Type B pancreatic cell (in vitro differentiated cells): ENCODE results near the gene NIN. TPM values are rescaled to one million over a fixed set of nuclear protein-coding genes. Genes with fewer than 3 reads are reported as not detected.

Experiments used
- DNase-seq: peaks from one replicate; pipeline ENCODE4 v3.0.0; 2021; ENCODE audit warnings: mixed read lengths; ENCODE audit not compliant: unreplicated experiment; ENCODE audit errors: extremely low spot score
- H3K27ac Mint-ChIP-seq: 2 replicates; pipeline ENCODE4 v1.8.0; 2021; ENCODE audit warnings: mild to moderate bottlenecking, mixed read lengths
- H3K27me3 Mint-ChIP-seq: 2 replicates; pipeline ENCODE4 v1.8.0; 2021; ENCODE audit warnings: mixed read lengths
- H3K36me3 Mint-ChIP-seq: 2 replicates; pipeline ENCODE4 v1.8.0; 2021; ENCODE audit warnings: mixed read lengths
- H3K4me1 Mint-ChIP-seq: one replicate; pipeline ENCODE4 v1.8.0; 2021; ENCODE audit warnings: mixed read lengths; ENCODE audit not compliant: unreplicated experiment
- H3K4me3 Mint-ChIP-seq: 2 replicates; pipeline ENCODE4 v1.8.0; 2021; ENCODE audit warnings: mild to moderate bottlenecking, mixed read lengths
- H3K9me3 Mint-ChIP-seq: 2 replicates; pipeline ENCODE4 v1.8.0; 2021; ENCODE audit warnings: mixed read lengths
- total RNA-seq: library from RNA; stranded (reverse); gene quantifications from 2 replicates; pipeline ENCODE4 v1.2.1, GENCODE V29; 2021; ENCODE audit warnings: low replicate concordance
- TF ChIP-seq, protein P1 (sequence below): fragments of 200-600 bp; sonication (generic); conservative IDR thresholded peaks from 2 replicates; pipeline ENCODE4 v1.5.0; 2021; ENCODE audit warnings: antibody characterized with exemption, mild to moderate bottlenecking

Gene NIN
- total RNA-seq, 1 donor from 2014 or later, result 40.5 TPM

DNA sequence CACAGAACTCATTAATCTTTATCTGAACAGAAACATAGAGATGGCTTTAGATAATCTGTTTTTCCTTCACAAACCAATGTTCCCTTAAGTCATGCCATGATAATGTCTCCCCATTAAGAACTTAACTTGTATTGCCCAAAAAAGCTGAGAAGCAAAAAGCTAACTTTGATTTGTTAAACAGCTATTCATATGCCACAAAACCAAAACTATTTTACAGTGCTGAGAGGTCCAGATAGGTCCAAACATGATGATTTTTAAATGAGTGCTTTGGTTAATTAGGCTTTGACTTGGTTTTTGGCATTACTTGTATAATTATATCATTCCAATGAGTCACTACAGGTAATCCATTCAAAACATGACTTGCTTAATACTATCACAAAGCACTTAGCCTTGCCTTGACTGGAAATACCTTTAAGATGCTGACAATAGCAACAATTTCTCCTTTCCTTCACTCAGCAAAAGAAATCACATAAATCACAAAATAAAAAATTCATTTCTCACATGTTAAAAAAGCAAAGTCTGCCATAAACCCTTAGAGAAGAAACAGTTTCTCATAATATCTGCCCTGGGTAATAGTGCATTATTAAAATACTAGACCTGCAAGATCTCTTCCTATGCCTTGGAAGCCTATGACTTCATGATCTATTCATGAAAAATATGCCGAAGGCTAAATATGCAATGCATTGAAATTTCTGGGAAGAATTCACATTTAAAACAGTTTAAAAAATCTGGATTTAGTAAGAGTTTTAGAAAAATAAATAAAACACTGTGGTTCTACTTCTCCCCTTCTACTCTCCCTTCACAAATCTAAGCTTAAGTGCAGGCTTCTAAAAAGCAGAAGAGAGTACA is 110.8 kb downstream of the NIN start:
- H3K27ac Mint-ChIP-seq, result no peak overlapping the region
- DNase-seq, result no peak
- peaks cover 17% of the 10 kb centered on the region for H3K36me3 Mint-ChIP-seq
- H3K4me1 Mint-ChIP-seq, result no peaks in the 10 kb centered on the region
- no peak overlapping the region for H3K4me3 Mint-ChIP-seq
- no peaks in the 10 kb centered on the region for H3K27me3 Mint-ChIP-seq
- H3K9me3 Mint-ChIP-seq, result no peaks in the 10 kb centered on the region
- TF ChIP-seq, protein P1, sequence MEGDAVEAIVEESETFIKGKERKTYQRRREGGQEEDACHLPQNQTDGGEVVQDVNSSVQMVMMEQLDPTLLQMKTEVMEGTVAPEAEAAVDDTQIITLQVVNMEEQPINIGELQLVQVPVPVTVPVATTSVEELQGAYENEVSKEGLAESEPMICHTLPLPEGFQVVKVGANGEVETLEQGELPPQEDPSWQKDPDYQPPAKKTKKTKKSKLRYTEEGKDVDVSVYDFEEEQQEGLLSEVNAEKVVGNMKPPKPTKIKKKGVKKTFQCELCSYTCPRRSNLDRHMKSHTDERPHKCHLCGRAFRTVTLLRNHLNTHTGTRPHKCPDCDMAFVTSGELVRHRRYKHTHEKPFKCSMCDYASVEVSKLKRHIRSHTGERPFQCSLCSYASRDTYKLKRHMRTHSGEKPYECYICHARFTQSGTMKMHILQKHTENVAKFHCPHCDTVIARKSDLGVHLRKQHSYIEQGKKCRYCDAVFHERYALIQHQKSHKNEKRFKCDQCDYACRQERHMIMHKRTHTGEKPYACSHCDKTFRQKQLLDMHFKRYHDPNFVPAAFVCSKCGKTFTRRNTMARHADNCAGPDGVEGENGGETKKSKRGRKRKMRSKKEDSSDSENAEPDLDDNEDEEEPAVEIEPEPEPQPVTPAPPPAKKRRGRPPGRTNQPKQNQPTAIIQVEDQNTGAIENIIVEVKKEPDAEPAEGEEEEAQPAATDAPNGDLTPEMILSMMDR, result no peak

DNA sequence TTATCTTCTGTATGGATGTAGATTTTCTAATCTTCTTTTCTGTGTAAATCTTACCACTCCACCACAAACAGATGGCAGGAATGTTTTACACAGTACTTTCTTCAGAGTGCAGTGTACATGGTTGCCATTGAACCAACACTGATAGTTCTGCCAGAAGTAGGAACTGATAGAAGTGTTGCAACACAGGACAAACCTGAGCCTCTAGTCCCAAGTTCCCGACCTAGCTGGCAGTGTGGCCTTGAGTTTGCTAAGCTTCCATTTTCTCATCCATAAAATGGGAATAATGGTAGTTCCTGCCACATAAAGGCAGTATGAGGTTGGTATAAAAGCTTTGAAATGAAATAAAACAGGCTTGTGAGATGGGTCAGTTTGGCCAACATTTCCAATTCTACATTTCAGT is 112.0 kb downstream of the NIN start:
- TF ChIP-seq, protein P1, result no peak
- Mint-ChIP-seq H3K4me3 (no peak overlapping the region), H3K27me3 (no peaks in the 10 kb centered on the region), H3K27ac (no peak overlapping the region), H3K9me3 (no peaks in the 10 kb centered on the region), H3K4me1 (no peaks in the 10 kb centered on the region), H3K36me3 (peaks cover 9% of the 10 kb centered on the region)
- DNase-seq, result no peak

DNA sequence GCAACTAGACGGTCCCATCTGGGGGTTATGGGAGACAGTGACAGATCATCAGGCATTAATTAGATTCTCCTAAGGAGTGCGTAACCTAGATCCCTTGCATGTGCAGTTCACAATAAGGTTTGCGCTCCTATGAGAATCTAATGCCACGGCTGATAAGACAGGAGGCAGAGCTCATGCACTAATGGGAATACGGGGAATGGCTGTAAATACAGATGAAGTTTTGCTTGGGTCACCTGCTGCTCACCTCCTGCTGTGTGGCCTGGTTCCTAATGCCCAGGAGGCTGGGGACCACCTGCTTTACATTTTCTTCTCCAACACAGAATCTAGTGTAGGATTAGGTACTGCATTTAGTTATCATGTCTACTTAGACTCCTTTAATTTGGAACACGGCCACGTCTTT is 113.2 kb downstream of the NIN start:
- peak overlapping the region; percentile 26 for H3K27ac Mint-ChIP-seq
- TF ChIP-seq, protein P1, result no peak
- H3K9me3 Mint-ChIP-seq, result no peaks in the 10 kb centered on the region
- H3K36me3 Mint-ChIP-seq, result peaks cover 5% of the 10 kb centered on the region
- DNase-seq, result no peak
- H3K4me3 Mint-ChIP-seq, result no peak overlapping the region
- no peaks in the 10 kb centered on the region for H3K4me1 Mint-ChIP-seq
- H3K27me3 Mint-ChIP-seq, result no peaks in the 10 kb centered on the region

DNA sequence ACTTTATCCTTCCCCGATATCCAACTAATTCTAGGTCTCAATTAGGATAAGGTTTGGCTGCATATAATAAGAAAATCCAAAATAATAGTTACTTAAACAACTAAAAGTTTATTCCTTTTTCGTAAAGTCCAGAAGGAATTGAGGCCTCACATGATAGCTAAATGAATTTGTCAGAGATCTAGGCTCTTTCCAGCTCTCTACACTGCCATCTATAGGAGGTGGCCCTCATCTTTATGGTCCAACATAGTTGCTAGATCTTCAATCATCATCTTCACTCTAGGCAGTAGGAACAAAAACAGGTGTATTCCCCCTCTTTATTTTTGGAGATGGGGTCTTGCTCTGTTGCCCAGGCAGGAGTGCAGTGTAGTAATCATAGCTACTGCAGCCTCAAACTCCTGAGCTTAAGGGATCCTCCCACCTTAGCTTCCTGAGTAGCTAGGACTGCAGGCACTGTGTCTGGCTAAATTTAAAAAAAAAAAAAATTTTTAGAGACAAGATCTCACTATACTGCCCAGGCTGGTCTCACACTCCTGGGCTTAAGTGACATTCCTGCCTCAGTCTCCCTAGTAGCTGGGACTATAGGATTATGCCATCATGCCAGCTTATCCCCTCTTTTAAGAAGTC is 116.4 kb downstream of the NIN start:
- H3K36me3 Mint-ChIP-seq, result no peaks in the 10 kb centered on the region
- H3K9me3 Mint-ChIP-seq, result no peaks in the 10 kb centered on the region
- DNase-seq, result no peak
- no peak overlapping the region for H3K4me3 Mint-ChIP-seq
- TF ChIP-seq, protein P1, result peak; percentile 57
- H3K27ac Mint-ChIP-seq, result no peak overlapping the region
- no peaks in the 10 kb centered on the region for H3K4me1 Mint-ChIP-seq
- H3K27me3 Mint-ChIP-seq, result no peaks in the 10 kb centered on the region

DNA sequence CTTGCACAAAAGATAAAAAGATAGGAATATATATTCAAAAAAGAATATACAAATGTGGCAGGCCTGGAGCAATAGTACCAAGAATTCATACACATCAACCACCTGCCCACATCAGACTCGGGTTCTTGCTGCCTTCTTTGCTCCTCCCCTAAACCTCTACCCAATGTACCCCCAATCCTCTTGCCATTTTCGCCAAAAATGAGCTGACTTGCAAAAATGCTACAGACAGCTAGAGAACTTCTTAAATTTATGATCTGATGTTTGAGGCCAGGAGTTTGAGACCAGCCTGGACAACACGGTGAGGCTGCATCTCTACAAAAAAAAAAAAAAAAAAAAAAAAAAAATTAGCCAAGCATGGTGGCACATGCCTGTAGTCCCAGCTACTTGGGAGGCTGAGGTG is 119.9 kb downstream of the NIN start:
- no peak overlapping the region for H3K27ac Mint-ChIP-seq
- no peaks in the 10 kb centered on the region for H3K27me3 Mint-ChIP-seq
- TF ChIP-seq, protein P1, result no peak
- H3K4me3 Mint-ChIP-seq, result no peak overlapping the region
- no peak for DNase-seq
- H3K9me3 Mint-ChIP-seq, result no peaks in the 10 kb centered on the region
- H3K36me3 Mint-ChIP-seq, result no peaks in the 10 kb centered on the region
- H3K4me1 Mint-ChIP-seq, result no peaks in the 10 kb centered on the region
